HepG2 (cell line): Measurements from ENCODE around the gene ADARB2.

ENCODE experiments used
- BHLHE40 ChIP-seq: IDR thresholded peaks from 2 replicates; pipeline ENCODE4 v1.6.1; 2011; ENCODE audit warnings: low read length, improper control_type of control experiment
- CTCF ChIP-seq: sonication (generic); formaldehyde crosslinking; IDR thresholded peaks from 2 replicates; pipeline ENCODE4 v1.5.0; 2020; ENCODE audit warnings: mild to moderate bottlenecking, missing genetic modification reagents, moderate library complexity
- KAT7 ChIP-seq: IDR thresholded peaks from 2 replicates; pipeline ENCODE4 v1.6.1; 2018; ENCODE audit warnings: borderline replicate concordance, missing compliant biosample characterization
- MAFK ChIP-seq, 2 experiments: IDR thresholded peaks in 1 of 2; conservative IDR thresholded peaks in 1 of 2; 2 replicates each; pipeline ENCODE4 v1.6.1; 2011; ENCODE audit warnings: improper control_type of control experiment in 2 of 2, low read length in 2 of 2
- MAX ChIP-seq: IDR thresholded peaks from 2 replicates; pipeline ENCODE4 v1.6.1; 2012; ENCODE audit warnings: inconsistent platforms
- NPAS2 ChIP-seq: sonication (generic); formaldehyde crosslinking; IDR thresholded peaks from 2 replicates; pipeline ENCODE4 v1.8.0; 2022; ENCODE audit warnings: mild to moderate bottlenecking, missing genetic modification reagents, borderline replicate concordance
- POLR2AphosphoS2 ChIP-seq: IDR thresholded peaks from 2 replicates; pipeline ENCODE4 v1.6.1; 2011; ENCODE audit warnings: low read depth, low read length, improper control_type of control experiment
- PRPF4 ChIP-seq: fragments of 200-400 bp; formaldehyde crosslinking; IDR thresholded peaks from 2 replicates; pipeline ENCODE4 v1.6.1; 2016; ENCODE audit warnings: low read length, low read depth; ENCODE audit not compliant: poor library complexity, severe bottlenecking
- TEF ChIP-seq: sonication (generic); formaldehyde crosslinking; IDR thresholded peaks from 2 replicates; pipeline ENCODE4 v1.5.0; 2020; ENCODE audit warnings: missing genetic modification reagents
- ZNF160 ChIP-seq: sonication (generic); formaldehyde crosslinking; IDR thresholded peaks from 2 replicates; pipeline ENCODE4 v1.8.0; 2022; ENCODE audit warnings: mild to moderate bottlenecking, inconsistent platforms, missing genetic modification reagents
- ZNF747 ChIP-seq: sonication (generic); formaldehyde crosslinking; IDR thresholded peaks from 2 replicates; pipeline ENCODE4 v1.8.1; 2023; ENCODE audit warnings: missing genetic modification reagents, mild to moderate bottlenecking, borderline replicate concordance

GRCh38 chr10:1507436-1507835 is 229.9 kb downstream of the ADARB2 start:
- TF ChIP-seq TEF (CRISPR knock-in tag) (no peak), POLR2AphosphoS2 (no peak), ZNF747 (CRISPR knock-in tag) (no peak), PRPF4 (no peak), MAX (no peak), NPAS2 (CRISPR knock-in tag) (no peak), BHLHE40 (no peak), KAT7 (CRISPR knock-in tag) (no peak), CTCF (CRISPR knock-in tag) (no peak), MAFK (conservative IDR thresholded peaks at IDR 0.05 in 1 of 2, IDR thresholded peaks at IDR 0.05 in 1 of 2; ENCODE audit: low read length in 2 of 2) (no peak), ZNF160 (no peak)
